CD4-positive, alpha-beta T cell treated with Interleukin-12 subunit alpha and Interleukin-12 subunit beta, for 1 hour (primary cell): ENCODE data around the gene COPS8.

Experiments
- DNase-seq: peaks from one replicate; pipeline ENCODE4 v3.0.0-alpha.2; 2020

Gene COPS8

GRCh38 chr2:237134321-237135230 lies 48.9 kb downstream of the COPS8 start:
- DNase-seq = no peak

GRCh38 chr2:237136824-237137223 lies 51.1 kb downstream of the COPS8 start:
- DNase-seq = no peak

GRCh38 chr2:237137626-237138323 lies 52.1 kb downstream of the COPS8 start:
- DNase-seq = no peak

GRCh38 chr2:237139123-237139675 lies 53.5 kb downstream of the COPS8 start:
- no peak for DNase-seq

DNA sequence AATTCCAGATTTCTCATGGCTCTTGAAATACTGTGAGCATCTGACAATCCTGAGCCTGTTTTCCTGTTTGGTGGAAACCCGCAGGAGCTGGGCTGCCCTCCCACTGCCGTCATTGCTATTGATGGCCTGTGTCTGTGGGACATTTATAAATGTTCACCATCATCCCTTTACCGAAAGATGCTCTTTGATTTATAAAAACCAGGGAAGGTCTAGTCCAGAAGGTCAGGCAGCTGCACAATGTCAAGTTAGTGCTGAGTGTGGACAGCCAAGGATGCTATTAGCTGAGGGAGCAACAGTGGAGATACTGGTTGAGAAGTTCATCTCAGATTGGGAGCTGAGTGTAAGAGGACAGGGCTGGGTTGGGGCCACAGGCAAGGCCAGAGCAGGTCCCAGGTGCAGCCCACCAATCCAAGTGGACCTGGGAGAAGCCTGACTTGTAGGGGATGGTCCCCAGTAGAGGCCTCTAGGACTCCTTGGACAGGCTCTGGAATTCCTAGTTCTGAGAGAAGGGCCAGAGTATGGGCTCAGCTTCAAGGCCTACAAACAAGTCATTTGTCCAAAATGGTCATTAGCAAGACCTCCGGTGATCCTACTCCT lies 55.1 kb downstream of the COPS8 start:
- DNase-seq = no peak

DNA sequence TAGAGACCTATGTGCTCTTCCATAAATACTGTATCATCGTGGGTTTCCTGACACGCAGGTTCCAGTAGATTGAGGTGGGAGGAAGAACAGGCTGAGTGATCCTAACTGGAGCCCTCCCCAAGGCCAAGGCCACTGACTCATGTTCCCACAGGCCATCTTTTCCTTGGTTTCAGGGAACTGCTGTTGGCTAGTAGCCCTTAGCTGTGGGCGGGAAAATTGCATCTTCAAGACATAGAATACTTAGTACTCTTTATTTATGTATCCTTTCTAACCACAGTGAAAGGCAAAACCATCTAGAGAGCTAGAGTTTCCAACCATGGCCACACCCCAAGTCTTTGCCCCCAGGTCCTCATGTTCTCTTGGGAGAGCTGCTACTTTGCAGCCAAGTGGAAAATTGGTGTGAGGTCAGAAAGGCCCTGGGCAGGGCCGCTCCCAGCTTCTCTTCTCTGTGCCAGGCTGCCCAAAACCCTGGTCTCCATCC lies 55.9 kb downstream of the COPS8 start:
- DNase-seq = no peak

- DNase-seq = no peak
These were observed 57.4 kb downstream of the COPS8 start for GRCh38 chr2:237143118-237143517.

DNA sequence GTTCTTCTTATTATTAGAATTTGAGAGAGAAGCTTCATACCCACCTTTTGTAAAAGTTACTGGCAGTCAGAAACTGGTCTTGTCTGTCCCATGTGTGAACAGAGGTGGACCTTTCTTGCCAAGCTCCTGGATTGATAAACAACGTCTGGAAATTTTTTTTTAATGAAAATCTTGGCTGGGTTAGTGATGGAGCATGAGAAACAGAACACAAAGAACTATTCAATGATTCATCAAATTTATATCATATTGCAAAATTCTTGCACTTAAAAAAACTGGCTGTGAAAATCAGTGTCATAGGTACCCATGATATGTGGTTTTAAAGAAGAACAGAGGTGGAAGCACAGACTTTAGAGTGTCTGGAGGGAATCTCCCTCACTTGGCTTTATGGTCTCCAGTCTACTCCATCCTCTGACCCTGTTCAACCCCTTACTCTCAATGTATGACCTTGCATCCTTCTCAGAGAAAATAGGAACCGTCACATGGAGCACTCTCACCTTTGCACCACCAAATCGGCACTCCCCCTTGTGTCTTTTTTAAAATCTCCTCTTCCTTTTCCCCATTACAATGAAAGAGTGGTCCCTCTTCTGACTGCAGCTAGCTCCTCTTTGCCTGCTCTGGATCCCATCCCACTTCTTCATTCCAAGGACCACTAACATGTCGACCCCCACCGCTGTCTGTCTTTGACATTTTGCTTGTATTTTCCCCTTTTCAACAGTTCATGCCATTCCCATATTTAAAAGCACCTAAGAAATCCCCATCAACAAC lies 58.2 kb downstream of the COPS8 start:
- DNase-seq = no peak

DNA sequence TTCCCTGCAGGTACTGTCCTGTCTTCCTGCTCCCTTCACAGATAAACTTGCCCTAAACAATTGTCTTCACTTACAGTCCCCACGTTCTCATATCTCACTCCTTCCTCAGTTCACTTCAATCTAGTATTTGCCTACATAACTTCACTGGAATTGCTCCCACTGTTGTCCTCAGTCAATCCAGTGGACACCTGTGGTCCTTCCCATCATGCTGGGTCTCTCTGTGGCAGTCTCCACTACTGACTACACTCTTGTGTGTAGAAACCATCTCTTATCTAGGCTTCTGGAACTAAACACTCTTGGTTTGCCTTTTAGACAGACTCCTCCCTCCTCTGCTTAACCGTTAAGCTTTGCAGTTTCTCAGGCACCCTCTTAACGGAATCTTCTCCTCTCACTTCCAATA lies 58.8 kb downstream of the COPS8 start:
- DNase-seq = no peak

DNA sequence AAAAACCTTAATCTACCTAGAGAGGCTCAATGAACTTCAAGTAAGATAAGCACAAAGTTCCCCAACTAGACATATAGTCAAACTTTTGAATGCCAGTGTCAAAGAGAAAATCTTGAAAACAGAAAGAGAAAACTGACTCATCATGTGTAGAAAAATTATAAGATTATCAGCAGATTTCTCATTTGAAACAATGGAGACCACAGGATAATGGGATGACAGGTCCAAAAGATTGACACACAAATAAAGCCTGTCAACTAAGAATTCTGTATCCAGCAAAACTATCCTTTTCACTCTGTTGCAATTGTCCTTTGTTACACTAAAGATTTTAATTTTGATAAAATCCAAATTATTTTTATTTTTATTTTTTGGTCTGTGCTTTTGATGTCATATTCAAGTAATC lies 61.6 kb downstream of the COPS8 start:
- DNase-seq = no peak

DNA sequence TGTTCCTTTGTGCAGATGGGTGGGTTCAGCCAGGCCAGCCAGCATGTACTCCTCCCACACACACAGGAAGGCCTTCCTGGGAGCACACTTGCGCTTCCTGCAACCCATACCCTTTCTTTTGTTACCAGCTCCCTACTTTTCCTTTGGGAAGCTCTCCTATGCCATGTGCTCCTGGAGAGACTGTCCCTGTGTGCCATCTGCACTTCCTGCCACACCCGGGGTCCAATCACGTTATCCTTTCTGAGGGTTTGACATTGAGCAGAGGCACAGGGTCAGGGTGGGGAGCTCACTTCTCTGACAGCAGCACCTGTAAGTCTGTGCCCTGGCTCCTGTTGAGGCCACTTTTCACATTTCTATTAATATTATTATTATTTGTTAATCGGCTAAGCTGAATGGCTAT lies 62.9 kb downstream of the COPS8 start:
- DNase-seq = no peak

GRCh38 chr2:237149425-237149824 lies 63.7 kb downstream of the COPS8 start:
- no peak for DNase-seq
